Left lung (tissue), 10 donors: ENCODE data around the gene LRP5. TPM values are rescaled to one million over a fixed set of nuclear protein-coding genes. Genes with fewer than 3 reads are reported as not detected.

Experiments used
- ATAC-seq: fragments of 200-7000 bp; cut with Tn5 transposase; one replicate; pipeline ENCODE4 v1.9.1; 2020; ENCODE audit warnings: moderate library complexity
- DNase-seq, 4 donors: peaks; one replicate each; pipeline ENCODE4 v3.0.0-alpha.2; 2013 to 2020
- H3K27ac ChIP-seq, 2 donors: fragments of 200-600 bp; sonication (generic) in 1 of 2; one replicate each; pipeline versions ENCODE4 v1.5.0 to v1.8.0; 2020 to 2021
- H3K27me3 ChIP-seq, 2 donors: fragments of 200-600 bp; sonication (generic) in 1 of 2; one replicate each; pipeline versions ENCODE4 v1.5.0 to v1.8.0; 2020 to 2021
- H3K36me3 ChIP-seq, 2 donors: fragments of 200-600 bp; sonication (generic) in 1 of 2; one replicate each; pipeline versions ENCODE4 v1.5.0 to v1.8.0; 2020 to 2021
- H3K4me1 ChIP-seq, 2 donors: fragments of 200-600 bp; one replicate each; pipeline ENCODE4 v1.8.0; 2021
- H3K4me3 ChIP-seq, 2 donors: fragments of 200-600 bp; sonication (generic) in 1 of 2; one replicate each; pipeline versions ENCODE4 v1.5.0 to v1.8.0; 2020 to 2021; ENCODE audit warnings: mild to moderate bottlenecking in 1 of 2
- H3K9me3 ChIP-seq, 2 donors: fragments of 200-600 bp; sonication (generic) in 1 of 2; one replicate each; pipeline versions ENCODE4 v1.5.0 to v1.8.0; 2020 to 2021
- CTCF ChIP-seq, 2 donors: fragments of 200-600 bp; sonication (generic) in 1 of 2; IDR thresholded peaks; one replicate each; pipeline versions ENCODE4 v1.5.0 to v1.8.0; 2021; ENCODE audit warnings: antibody characterized with exemption in 2 of 2
- intact Hi-C, 2 donors: fragments of 100-400 bp; cut with DNase I; formaldehyde crosslinking; loops; one replicate each; pipeline versions ENCODE4 v1.11.2 to v1.14.2; 2022
- polyA plus RNA-seq, 6 donors: library from polyadenylated mRNA; unstranded; fragments of 120-200 nt; gene quantifications; one replicate each; pipeline ENCODE4 v1.2.1, GENCODE V29; 2013; ENCODE audit not compliant: insufficient read length in 6 of 6
- total RNA-seq, 2 donors: library from RNA; stranded (reverse); fragmentation: NEBNext Ultra II Directional; extraction: Animal tissue kit (Norgen Biotek cat#: 25700); gene quantifications; one replicate each; pipeline ENCODE4 v1.2.1, GENCODE V29; 2021
- donor health status: DM: no; HTN: yes; CAD: no.
- donor health status: DM: no; HTN: no; CAD: no.

Gene LRP5
- total and polyA plus RNA-seq, 8 donors, result 48.9 to 71.9 (median 57.4) TPM

DNA sequence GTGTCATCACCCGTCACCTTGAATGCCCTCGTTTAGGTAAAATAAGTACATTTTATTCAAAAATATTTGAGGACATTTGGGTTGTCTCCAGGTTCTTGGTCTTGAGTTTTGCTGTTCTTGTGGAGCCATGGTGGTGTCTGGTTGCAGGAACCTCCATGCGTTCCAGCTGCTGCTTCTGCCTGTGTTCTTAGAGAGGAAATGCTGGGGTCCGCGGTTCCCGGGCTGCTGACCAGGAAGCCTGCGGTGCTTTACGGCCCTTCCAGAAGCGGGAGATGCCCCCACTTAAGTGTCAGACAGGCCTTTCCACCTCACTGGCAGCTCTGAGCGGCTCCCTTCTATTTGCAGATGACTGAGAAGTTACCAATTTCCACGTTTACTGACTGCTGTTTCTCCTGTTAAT lies 66.8 kb downstream of the LRP5 start:
- Histone ChIP-seq H3K36me3 (no peaks in the 10 kb centered on the region), H3K4me1 (peaks cover 33 to 78% of the 10 kb centered on the region in 2 donors), H3K27ac (no peak overlapping the region), H3K9me3 (no peaks in the 10 kb centered on the region), H3K27me3 (peaks cover 0 to 2% of the 10 kb centered on the region in 2 donors), H3K4me3 (no peak overlapping the region)
- peak in 1 of 4 donors; percentile 34 for DNase-seq
- TF ChIP-seq CTCF (IDR thresholded peaks at IDR 0.05), result no peak
- intact Hi-C loops, result no loop called here
- no peak for ATAC-seq

- no peak for TF ChIP-seq CTCF (IDR thresholded peaks at IDR 0.05)
- intact Hi-C loops, result loop anchor here in 1 of 2 donors (5.0 to 10.0 kb wide), 2 partner anchors 66 to 119 kb away; partner anchors contain the start of gene LRP5
- no peaks in the 10 kb centered on the region for H3K9me3 ChIP-seq
- peak overlapping the region; percentile 60 to 69 for H3K27ac ChIP-seq
- DNase-seq (no peak), ATAC-seq (peak; percentile 6)
- H3K4me3 ChIP-seq, result no peak overlapping the region
- peaks cover 0 to under 1% of the 10 kb centered on the region in 2 donors for H3K36me3 ChIP-seq
- no peaks in the 10 kb centered on the region for H3K27me3 ChIP-seq
- peaks cover 25 to 67% of the 10 kb centered on the region in 2 donors for H3K4me1 ChIP-seq
Observed at GRCh38 chr11:68380786-68381622, 68.6 kb downstream of the LRP5 start.

DNA sequence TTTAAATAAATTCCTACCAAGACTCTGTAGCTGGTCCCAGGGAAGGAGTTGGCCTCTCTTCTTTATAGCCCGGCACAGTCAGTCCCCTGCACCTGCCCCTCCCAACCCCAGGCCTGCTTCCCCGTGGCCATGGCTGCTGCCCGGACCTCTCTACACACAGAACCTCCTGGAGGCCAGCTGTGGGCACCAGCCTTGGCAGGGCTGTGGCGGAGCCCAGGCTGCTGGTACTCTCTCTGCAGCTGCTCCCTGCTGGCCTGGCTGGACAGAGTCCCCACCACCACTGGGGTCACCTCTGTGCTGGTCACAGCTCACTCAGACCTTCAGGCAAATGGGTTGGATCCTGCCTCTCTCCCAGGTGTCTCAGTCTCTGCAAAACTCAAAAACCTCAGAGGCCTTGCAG lies 69.3 kb downstream of the LRP5 start:
- DNase-seq (no peak), ATAC-seq (no peak)
- intact Hi-C loops, result loop anchor here in 1 of 2 donors (5.0 to 10.0 kb wide), 2 partner anchors 67 to 119 kb away; partner anchors contain the start of gene LRP5
- Histone ChIP-seq H3K4me3 (no peak overlapping the region), H3K9me3 (no peaks in the 10 kb centered on the region), H3K36me3 (peaks cover 0 to 7% of the 10 kb centered on the region in 2 donors), H3K27ac (peak overlapping the region in 1 of 2 donors; percentile 60), H3K4me1 (peaks cover 25 to 66% of the 10 kb centered on the region in 2 donors), H3K27me3 (no peaks in the 10 kb centered on the region)
- TF ChIP-seq CTCF (IDR thresholded peaks at IDR 0.05), result no peak

- peaks cover 25 to 59% of the 10 kb centered on the region in 2 donors for H3K4me1 ChIP-seq
- no peak for DNase-seq
- no peak overlapping the region for H3K27ac ChIP-seq
- no peak overlapping the region for H3K4me3 ChIP-seq
- no peak for TF ChIP-seq CTCF (IDR thresholded peaks at IDR 0.05)
- no peak for ATAC-seq
- H3K27me3 ChIP-seq, result no peaks in the 10 kb centered on the region
- H3K9me3 ChIP-seq, result no peaks in the 10 kb centered on the region
- intact Hi-C loops, result loop anchor here in 1 of 2 donors (5.0 to 10.0 kb wide), 2 partner anchors 68 to 120 kb away; partner anchors contain the start of gene LRP5
- H3K36me3 ChIP-seq, result peaks cover 0 to 15% of the 10 kb centered on the region in 2 donors
Observed at GRCh38 chr11:68382358-68382998, 70.1 kb downstream of the LRP5 start.
